ENCODE results near the gene ZNF69.
"Not testable (repeated sequence)": the region's sequence is repeated elsewhere in the genome, so short reads cannot be mapped to it uniquely, and the experiment has no call there.

ZNF69 gene

DNA sequence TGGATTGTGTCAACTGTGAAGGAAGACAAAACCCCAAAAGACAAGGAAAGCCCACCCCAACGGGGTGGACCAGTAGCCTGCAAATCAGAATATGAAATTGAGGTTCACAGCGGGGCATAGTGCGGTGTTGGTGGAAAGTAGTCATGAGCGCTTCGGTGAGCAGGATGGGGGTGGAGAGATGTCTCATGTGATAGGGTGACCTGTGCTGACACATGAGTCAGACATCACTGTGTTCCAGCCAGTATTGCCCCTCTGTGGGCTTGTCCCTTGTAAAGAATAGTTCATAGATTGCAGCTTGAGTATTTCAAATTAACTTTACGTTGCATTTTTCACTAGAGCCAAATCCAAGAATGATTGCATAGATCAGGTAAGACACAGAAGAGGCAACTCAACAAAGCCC, 7.3 kb downstream of the ZNF69 start:
- no peak for DNase-seq (ENCODE audit: low spot score)

DNA sequence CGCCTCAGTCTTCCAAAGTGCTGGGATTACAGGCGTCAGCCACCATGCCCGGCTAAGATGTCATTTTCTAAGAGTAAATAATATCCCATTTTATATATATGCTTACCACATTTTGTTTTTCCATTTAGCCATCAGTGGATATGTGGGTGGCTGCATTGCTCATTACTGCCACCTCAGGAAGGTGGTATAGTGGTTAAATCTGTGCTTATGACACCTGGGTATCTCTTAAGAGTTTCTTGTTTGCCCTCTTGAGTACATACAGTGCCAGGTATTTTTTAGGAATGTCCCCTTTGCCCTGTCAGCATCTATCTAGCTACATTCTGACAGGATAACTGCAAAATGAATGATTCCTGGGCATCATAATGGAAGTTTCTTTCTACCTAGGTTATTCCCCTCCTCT, 14.6 kb downstream of the ZNF69 start:
- DNase-seq (ENCODE audit: low spot score): no peak

DNA sequence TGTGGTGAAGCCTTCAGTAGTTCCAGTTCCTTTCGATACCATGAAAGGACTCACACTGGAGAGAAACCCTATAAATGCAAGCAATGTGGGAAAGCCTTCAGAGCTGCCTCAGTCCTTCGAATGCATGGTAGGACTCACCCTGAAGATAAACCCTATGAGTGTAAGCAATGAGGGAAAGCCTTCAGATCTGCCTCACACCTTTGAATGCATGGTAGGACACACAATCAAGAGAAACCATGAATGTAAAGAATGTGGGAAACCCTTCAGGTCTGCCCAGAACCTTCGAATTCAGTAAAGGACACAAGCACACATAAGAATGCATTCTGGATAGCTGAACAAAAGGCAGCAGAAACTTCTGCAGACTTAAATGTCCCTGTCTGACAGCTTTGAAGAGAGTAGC, 18.3 kb downstream of the ZNF69 start:
- DNase-seq (ENCODE audit: low spot score): no peak

DNA sequence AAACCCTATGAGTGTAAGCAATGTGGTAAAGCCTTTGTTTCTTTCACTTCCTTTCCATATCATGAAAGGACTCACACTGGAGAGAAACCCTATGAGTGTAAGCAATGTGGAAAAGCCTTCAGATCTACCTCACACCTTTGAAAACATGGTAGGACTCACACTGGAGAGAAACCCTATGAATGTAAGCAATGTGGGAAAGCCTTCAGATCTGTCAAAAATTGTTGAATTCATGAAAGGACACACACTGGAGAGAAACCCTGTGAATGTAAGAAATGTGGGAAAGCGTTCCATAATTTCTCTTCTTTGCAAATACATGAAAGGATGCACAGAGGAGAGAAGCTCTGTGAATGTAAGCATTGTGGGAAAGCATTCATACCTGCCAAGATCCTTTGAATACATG, 24.4 kb downstream of the ZNF69 start:
- DNase-seq (ENCODE audit: low spot score): not testable (repeated sequence)

DNA sequence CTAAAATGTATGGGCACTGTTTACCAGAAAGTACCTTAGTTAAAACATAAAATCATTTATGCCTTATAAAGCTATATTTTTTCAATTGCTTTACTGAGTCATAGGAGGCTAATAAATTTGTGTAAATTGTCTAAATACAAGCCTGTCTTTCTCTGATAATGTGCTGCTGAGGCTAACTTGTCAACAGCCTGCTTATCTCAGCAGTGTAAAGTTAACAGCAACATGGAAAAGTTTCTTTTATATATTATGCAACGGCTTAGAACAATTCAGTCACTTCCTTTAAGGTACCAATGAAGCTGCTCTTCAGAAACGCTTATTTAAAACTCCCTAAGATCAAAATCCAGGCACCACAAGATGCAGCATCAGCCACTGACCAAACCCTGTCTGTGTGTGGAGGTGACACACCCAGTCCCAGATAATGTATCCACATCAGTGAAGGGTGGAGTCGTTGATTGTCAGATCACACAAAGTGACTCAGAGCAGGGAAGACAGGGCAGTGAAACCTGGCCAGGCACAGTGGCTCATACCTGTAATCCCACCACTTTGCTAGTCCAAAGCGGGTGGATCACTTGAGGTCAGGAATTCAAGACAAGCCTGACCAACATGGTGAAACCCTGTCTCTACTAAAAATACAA, 27.0 kb downstream of the ZNF69 start:
- not testable (repeated sequence) for DNase-seq (ENCODE audit: low spot score)

DNA sequence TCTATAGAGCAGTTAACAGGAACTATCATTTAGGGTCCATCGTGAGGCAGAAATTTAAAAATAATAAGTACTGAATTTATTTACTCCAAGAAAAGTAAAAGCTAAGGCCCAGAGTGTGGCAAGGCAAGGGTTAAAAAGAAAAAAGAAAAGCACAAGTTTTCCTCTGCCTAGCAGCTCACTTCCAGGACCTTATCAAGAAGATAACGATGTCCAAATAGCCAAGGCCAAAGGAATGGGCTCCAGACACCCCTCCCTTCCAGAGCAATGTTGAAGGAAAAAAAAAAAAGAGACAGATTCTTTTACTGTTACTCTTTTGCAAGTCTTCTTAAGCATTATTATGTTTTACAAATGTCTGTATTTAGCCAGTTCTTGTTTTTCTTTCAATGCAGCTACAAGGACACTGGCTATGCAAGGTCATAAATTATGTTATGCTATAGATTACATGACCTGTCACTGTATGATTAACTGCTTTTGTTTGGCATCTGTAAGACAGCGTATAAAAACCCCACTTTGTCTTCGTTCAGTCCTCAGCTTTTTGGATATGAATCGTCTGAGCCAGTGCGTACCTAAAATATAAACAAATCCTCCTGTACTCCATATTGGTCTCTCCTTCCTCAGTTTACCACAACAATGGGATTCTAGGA, 34.4 kb downstream of the ZNF69 start:
- DNase-seq (ENCODE audit: low spot score): no peak

DNA sequence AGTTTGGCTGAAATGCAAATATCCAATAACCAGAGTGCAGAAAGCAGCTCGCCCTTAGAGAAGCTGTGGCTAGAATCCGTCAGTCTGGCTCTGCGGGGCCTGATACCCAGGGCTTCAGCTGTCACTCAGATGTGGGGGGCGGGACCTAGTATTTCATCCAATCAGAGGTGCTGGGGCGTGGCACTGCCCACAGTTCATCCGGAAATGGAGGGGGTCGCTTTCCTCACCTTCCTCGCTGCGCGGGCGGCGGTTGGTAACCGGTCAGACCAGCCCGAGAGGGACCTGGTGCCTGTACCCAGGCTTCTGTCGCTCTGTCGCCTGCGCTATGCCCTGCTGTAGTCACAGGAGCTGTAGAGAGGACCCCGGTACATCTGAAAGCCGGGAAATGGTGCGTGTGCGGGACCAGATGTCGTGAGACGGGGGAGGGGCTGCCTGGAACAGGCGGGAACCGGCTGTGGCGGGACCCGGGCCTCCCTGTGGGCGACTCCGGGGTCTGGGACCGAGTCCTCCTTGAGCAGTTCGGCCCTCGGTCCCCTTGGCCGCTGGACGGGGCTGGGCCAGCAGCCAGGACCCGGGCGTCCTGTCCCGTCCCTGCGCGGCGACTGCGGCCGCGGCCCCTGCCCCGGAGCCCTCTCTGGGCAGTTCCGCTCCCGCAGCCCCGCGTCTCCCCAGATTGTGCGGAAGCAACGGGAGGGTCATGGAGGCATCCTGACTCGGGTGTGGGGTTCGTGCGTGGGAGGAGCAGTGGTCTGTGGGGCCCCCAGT, 37.5 kb downstream of the ZNF69 start, which contains the start of gene ZNF700:
Gene ZNF700, plus strand, starts transcription at position 222 of the 765 bp plus-strand sequence. Its CDS starts 104 bp downstream, at position 326.
- DNase-seq (ENCODE audit: low spot score): peak; percentile 95

DNA sequence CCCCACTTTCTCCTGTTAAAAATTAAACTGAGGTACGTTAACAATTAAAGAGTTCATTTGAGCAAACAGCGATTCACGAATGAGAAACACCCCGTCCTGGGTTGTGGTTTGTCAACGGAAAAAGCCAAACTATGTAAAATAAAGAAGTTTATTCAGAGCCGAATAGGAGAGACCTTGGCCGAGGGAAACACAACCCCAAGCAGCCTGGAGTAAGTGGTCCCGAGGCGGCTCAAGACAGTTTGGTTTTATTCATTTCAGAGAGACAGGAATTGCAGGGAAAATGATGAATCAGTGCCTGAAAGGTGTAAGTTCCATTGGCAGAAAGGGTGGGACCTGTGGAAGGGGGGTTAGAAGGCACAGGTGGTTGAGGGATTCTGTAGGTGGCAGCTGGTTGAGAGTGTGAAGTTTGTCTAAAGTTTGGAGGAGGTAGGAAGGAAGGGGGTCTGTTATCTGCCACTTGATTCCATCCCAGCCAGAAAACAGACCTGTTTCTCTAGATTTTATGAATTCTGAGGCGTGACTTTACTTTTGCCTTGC, 38.1 kb downstream of the ZNF69 start:
- DNase-seq (ENCODE audit: low spot score): not testable (repeated sequence)

DNA sequence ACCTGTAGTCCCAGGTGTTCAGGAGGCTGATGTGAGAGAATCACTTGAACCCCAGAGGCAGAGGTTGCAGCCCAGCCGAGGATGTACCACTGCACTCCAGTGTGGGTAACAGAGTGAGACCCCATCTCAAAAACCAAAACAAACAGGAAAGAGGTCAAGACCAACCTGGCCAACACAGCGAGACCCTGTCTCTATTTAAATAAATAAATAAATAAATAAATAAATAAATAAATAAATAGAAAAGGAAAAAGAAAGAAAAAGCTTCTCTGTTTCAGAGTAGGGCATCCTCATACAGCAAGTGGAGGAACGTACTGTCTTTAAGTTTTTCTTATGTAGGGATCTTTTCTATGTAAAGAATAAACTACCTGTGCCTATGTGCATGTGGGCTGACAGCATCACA, 39.6 kb downstream of the ZNF69 start:
- DNase-seq (ENCODE audit: low spot score): no peak

DNA sequence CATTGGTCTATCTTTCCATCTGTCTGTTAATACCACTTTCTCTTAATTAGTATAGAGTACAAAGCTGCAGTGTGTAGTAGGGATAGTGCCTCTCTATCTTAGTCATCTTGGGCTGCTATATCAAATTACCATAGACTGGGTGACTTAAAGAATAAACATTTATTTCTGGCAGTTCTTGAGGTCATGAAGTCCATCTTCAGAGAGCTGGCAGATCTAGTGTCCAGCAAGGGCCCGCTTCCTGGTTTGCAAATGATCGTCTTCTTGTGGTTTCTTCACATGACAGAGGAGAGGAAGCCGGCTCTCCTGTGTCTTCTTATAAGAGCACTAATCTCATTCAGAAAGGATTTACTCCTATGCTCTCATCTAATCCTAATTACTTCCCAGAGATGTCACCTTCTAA, 43.5 kb downstream of the ZNF69 start:
- DNase-seq (ENCODE audit: low spot score): peak; percentile 12

DNA sequence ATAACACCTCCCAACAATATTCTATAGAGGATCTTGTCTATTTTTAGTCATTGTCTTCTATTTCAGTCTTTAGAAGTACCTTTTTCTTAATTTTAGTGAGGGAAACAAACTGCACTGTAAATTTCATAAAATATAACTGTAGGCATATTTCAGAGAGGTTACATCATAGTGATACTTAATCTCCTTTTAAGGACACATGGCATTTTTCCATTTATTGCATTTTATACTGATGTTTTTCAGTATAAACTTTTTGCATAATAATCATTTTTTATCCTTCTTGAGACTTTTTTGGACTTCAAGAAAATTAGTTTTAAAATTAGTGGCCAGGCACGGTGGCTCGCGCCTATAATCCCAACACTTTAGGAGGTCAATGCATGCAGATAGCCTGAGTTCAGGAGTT, 43.9 kb downstream of the ZNF69 start:
- no peak for DNase-seq (ENCODE audit: low spot score)

DNA sequence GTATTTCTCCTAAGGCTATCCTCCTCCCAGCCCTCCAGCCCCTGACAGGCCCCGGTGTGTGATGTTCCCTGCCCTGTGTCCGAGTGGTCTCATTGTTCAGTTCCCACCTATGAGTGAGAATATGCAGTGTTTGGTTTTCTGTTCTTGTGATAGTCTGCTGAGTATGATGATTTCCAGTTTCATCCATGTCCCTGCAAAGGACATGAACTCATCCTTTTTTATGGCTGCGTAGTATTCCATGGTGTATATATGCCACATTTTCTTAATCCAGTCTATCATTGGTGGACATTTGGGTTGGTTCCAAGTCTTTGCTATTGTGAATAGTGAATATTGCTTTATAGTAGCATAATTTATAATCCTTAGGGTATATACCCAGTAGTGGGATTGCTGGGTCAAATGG, 48.2 kb downstream of the ZNF69 start:
- DNase-seq (ENCODE audit: low spot score): not testable (repeated sequence)

DNA sequence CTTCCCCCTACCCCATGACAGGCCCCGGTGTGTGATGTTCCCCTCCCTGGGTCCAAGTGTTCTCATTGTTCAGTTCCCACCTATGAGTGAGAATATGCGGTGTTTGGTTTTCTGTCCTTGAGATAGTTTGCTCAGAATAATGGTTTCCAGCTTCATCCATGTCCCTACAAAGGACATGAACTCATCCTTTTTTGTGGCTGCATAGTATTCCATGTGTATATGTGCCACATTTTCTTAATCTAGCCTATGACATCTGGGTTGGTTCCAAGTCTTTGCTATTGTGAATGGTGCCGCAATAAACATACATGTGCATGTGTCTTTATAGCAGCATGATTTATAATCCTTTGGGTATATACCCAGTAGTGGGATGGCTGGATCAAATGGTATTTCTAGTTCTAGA, 50.8 kb downstream of the ZNF69 start:
- DNase-seq (ENCODE audit: low spot score): not testable (repeated sequence)

DNA sequence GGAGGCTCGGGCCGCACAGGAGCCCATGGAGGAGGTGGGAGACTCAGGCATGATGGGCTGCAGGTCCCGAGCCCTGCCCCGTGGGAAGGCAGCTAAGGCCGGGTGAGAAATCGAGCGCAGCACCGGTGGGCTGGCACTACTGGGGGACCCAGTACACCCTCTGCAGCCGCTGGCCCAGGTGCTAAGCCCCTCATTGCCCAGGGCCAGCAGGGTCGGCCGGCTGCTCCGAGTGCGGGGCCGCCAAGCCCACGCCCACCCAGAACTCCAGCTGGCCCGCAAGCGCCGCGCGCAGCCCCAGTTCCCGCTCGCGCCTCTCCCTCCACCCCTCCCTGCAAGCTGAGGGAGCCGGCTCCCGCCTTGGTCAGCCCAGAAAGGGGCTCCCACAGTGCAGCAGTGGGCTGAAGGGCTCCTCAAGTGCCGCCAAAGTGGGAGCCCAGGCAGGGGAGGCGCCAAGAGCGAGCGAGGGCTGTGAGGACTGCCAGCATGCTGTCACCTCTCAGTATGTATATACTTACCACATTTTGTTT, 53.8 kb downstream of the ZNF69 start:
- DNase-seq (ENCODE audit: low spot score): not testable (repeated sequence)

DNA sequence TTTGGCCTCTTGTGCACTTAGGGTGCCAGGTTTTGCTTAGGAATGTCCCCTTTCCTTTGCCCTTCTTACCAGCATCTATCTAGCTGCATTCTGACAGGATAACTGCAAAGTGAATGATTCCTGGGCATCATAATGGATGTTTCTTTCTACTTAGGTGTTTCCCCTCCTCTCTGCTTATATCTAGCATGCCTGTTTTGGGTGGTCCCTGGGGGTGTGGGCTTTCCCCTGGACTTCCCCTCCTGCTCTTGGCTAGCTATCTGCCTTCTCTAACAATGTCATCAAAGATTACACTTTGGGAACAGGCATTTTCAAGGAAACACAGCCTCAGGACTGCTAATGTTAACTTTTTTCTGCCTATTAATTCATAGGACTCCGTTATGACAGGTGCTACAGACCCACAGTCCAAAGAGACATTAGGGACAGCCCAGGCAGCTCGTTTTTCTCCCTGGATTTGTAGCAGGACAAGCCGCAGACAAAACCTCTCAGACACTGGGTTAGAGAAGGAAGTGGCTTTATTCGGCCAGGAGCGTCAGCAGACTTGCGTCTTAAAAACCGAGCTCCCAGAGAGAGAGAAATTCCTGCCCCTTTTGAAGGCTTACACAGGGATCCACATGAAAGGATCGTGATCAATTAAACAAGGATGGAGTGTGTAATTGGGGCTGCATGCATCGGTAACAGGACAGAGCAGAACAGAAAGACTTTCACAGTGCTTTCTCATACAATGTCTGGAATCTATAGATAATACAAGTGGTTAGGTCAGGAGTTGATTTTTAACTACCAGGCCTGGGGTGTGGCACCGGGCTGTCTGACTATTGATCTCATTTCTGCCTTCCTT, 54.6 kb downstream of the ZNF69 start:
- no peak for DNase-seq (ENCODE audit: low spot score)

DNA sequence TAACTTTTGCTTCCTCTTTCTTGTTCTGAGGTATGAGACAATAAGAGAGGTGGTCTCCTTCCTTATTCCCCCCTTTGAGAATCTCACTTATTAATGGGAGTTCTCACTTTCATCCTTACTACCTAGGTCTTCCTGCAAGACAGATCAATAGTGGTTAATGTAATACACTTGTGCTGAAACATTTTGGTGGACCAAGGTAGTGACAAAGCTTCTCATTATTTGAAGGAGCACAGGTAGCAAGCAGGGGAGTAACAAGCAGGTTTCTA, 55.2 kb downstream of the ZNF69 start:
- no peak for DNase-seq (ENCODE audit: low spot score)

DNA sequence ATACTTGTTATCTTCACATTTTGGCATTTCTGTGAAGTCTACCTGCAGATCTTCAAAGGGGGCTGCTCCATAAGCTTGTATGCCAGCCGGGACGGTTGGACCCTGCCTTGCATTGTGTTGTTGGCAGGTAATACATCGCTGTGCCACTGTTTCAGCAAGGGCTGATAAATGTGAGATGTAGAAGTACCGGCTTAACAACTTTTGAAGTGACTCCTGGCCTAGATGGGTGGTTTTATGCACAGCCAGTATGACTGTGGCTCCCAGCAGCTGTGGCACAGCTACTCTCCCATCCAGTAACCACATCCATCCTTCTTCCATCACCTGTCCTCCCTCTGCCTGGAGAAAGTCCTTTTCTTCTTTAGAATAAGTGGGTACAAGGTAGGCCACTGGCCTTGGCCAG, 57.1 kb downstream of the ZNF69 start:
- no peak for DNase-seq (ENCODE audit: low spot score)

DNA sequence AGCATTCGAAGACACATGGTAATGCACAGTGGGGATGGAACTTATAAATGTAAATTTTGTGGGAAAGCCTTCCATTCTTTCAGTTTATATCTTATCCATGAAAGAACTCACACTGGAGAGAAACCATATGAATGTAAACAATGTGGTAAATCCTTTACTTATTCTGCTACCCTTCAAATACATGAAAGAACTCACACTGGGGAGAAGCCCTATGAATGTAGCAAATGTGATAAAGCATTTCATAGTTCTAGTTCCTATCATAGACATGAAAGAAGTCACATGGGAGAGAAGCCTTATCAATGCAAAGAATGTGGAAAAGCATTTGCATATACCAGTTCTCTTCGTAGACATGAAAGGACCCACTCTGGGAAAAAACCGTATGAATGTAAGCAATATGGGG, 61.1 kb downstream of the ZNF69 start:
- no peak for DNase-seq (ENCODE audit: low spot score)

DNA sequence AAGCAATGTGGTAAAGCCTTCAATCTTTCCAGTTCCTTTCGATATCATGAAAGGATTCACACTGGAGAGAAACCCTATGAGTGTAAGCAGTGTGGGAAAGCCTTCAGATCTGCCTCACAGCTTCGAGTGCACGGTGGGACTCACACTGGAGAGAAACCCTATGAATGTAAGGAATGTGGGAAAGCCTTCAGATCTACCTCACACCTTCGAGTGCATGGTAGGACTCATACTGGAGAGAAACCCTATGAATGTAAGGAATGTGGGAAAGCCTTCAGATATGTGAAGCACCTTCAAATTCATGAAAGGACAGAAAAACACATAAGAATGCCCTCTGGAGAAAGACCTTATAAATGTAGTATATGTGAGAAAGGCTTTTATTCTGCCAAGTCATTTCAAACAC, 61.6 kb downstream of the ZNF69 start:
- no peak for DNase-seq (ENCODE audit: low spot score)

DNA sequence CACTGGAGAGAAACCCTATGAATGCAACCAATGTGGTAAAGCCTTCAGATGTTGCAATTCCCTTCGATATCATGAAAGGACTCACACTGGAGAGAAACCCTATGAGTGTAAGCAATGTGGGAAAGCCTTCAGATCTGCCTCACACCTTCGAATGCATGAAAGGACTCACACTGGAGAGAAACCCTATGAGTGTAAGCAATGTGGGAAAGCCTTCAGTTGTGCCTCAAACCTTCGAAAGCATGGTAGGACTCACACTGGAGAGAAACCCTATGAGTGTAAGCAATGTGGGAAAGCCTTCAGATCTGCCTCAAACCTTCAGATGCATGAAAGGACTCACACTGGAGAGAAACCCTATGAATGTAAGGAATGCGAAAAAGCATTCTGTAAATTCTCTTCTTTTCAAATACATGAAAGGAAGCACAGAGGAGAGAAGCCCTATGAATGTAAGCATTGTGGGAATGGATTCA, 62.1 kb downstream of the ZNF69 start:
- not testable (repeated sequence) for DNase-seq (ENCODE audit: low spot score)

DNA sequence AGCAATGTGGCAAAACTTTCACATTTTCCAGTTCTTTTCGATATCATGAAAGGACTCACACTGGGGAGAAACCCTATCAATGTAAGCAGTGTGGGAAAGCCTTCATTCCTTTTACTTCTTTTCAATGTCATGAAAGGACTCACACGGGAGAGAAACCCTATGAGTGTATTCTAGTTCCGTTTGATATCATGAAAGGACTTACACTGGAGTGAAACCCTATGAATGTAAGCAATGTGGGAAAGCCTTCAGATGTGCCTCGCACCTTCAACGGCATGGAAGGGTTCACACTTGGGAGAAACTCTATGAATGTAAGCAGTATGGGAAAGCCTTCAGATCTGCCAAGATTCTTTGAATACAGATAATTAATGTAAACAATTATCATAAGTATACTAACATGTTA, 62.7 kb downstream of the ZNF69 start:
- DNase-seq (ENCODE audit: low spot score): no peak

All from RKO (cell line).